Raji (cell line): ENCODE results near the gene HPS6.

Source experiments
- POLR2A ChIP-seq: IDR thresholded peaks from 2 replicates; pipeline ENCODE4 v1.6.1; 2011; ENCODE audit warnings: low read depth, low read length, control low read depth; ENCODE audit not compliant: insufficient read depth

Gene HPS6

GRCh38 chr10:102064868-102065560, at the start of gene HPS6:
Gene HPS6 (plus strand): TSS chr10:102065349. CDS start chr10:102065475, 126 bp downstream.
- TF ChIP-seq POLR2A: peak; percentile 85

GRCh38 chr10:102016416-102016815, 48.7 kb upstream of the HPS6 start:
- TF ChIP-seq POLR2A: no peak

DNA sequence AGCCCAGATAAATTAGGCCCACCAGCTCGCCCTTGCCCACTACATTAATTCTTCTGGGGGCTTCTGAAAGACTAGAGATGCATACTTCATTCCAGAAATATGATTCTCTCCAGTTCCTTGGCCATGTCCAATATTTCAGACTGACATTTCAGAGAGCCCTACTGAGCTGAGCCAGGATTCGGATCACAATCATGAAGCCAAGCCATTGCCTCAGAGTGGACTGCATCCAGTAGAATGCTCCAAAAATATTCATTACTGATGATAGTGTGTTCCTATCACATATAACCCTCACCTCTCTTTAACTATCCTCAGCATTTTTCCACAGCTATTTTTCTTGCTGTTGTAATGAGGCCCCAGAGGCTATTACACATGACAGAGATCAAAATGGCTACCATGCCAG, 47.9 kb upstream of the HPS6 start:
- no peak for TF ChIP-seq POLR2A

DNA sequence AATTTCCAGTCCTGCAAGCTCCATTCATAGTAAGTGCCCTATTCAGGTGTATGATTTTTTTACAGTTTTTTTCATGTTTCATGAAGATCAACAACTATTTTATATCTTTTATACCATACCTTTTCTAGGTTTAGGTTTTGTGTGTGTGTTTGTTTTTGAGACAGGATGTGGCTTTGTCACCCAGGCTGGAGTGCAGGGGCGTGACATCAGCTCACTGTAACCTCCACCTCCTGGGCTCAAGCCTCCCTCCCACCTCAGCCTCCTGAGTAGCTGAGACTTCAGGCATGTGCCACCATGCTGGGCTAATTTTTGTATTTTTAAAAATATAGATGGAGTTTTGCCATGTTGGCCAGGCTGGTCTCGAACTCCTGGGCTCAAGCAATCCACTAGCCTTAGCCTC, 44.2 kb upstream of the HPS6 start:
- TF ChIP-seq POLR2A: no peak

- no peak for TF ChIP-seq POLR2A
Observed at GRCh38 chr10:102024799-102025198, 40.4 kb upstream of the HPS6 start.

- TF ChIP-seq POLR2A: no peak
Observed at GRCh38 chr10:102027261-102027660, 37.9 kb upstream of the HPS6 start.

GRCh38 chr10:102033787-102034186, 31.4 kb upstream of the HPS6 start:
- no peak for TF ChIP-seq POLR2A

GRCh38 chr10:102038410-102038809, 26.7 kb upstream of the HPS6 start:
- TF ChIP-seq POLR2A: no peak

GRCh38 chr10:102040305-102041050, 24.7 kb upstream of the HPS6 start:
- TF ChIP-seq POLR2A: no peak

DNA sequence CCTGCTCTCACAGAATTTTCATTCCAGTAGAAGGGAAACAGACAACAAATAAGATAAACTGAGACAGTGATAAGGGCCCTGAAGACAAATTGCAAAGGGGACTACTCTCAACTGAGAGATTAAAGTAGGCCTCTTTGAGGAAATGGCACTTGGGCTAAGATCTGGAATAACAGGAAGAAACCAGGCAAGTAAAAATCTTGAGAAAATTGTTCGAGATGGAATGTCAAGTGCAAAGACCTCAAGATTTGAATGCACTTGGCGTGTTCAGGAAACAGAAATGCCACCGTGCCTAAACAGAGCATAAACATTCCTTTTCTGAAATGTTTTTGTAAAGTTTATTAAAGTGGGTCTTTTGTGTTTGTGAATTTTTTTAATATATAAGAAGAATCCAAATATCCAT, 19.9 kb upstream of the HPS6 start:
- no peak for TF ChIP-seq POLR2A

DNA sequence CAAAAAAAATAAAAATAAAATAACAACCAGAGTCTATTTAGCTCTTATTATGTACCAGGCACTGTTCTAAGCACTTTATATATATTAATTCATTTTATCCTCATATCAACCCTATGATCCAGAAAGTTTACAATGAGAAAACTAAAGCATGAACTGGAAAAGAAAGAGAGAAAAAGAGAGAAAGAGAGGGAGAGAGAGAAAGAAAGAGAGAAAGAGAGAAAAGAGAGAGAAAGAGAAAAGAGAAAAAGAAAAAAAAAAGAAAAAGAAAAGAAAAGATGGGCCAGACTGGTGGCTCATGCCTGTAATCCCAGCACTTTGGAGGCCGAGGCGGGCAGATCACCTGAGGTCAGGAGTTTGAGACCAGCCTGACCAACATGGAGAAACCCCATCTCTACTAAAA, 19.1 kb upstream of the HPS6 start:
- TF ChIP-seq POLR2A: no peak

GRCh38 chr10:102055647-102056419, 9.3 kb upstream of the HPS6 start, which contains the start of gene ARMH3:
Gene ARMH3 (minus strand): TSS chr10:102056173. CDS start chr10:102040114, 16,059 bp downstream.
- peak; percentile 71 for TF ChIP-seq POLR2A

GRCh38 chr10:102059987-102060386, 5.2 kb upstream of the HPS6 start:
- no peak for TF ChIP-seq POLR2A

DNA sequence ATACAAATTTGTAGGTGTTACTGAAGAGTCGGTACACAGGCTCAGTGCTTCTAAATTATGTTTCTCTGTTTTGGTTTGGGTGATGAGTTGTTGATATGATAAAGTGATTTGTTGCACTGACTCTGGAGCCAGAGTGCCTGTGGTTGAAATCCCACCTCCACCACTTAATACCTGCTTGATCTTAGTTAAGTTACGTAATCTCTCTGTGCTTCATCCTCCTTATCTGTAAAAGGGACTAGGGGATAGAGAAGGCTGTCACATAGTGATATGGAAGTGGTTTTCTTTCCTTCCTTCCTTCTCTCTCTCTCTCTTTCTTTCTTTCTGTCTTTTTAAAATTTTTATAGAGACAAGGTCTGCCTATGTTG, 664 bp upstream of the HPS6 start:
- no peak for TF ChIP-seq POLR2A

GRCh38 chr10:102065561-102066398, 631 bp downstream of the HPS6 start:
- TF ChIP-seq POLR2A: no peak
